Stimulated activated naive CD8-positive, alpha-beta T cell treated with anti-CD3 and anti-CD28 coated beads, Interleukin-15, Interleukin-2, amounts not matched to agents 100 ng/mL and 50 ng/mL, for 24 hours (primary cell): ENCODE results near the gene FIGNL2.
A peak's percentile ranks its signal among the peaks of the same experiment; 100 is the strongest.
"Not testable (repeated sequence)": the region's sequence is repeated elsewhere in the genome, so short reads cannot be mapped to it uniquely, and the experiment has no call there.

Experiments used
- H3K27ac Mint-ChIP-seq: one replicate; pipeline ENCODE4 v1.8.0; 2021; ENCODE audit warnings: mild to moderate bottlenecking, mixed read lengths
- H3K27me3 Mint-ChIP-seq: one replicate; pipeline ENCODE4 v1.8.0; 2021; ENCODE audit warnings: mixed read lengths
- H3K36me3 Mint-ChIP-seq: one replicate; pipeline ENCODE4 v1.8.0; 2021; ENCODE audit warnings: low read depth, mixed read lengths
- H3K4me1 Mint-ChIP-seq: one replicate; pipeline ENCODE4 v1.8.0; 2021; ENCODE audit warnings: low read depth, mixed read lengths
- H3K4me3 Mint-ChIP-seq: one replicate; pipeline ENCODE4 v1.8.0; 2021; ENCODE audit warnings: mild to moderate bottlenecking, mixed read lengths
- H3K9me3 Mint-ChIP-seq: one replicate; pipeline ENCODE4 v1.8.0; 2021; ENCODE audit warnings: mixed read lengths

FIGNL2 gene

DNA sequence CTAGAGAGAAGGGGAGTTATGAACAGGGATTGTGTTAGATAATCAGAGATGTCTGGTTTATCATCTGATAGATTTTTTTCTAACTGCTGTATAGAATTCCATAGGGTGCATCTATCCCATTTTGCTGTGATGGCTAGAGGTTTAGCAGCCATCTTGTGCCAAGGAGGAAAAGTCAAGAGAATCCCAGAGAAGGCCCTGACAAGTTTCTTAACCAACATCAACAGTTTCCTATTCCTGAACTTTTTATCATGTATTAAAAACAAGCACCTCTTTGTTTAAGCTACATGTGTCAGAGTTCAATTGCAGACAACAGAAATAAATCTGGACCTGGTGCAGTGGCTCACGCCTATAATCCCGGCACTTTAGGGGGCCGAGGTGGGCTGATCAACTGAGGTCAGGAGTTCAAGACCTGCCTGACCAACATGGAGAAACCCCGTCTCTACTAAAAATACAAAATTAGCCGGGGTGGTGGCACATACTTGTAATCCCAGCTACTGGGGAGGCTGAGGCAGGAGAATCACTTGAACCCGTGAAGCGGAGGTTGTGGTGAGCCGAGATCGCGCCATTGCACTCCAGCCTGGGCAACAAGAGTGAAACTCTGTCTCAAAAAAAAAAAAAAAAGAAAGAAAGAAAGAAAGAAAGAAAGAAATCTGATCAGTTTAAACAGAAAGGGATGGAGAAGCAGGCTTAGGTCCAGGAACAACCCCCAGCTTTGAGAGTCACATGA is 36.9 kb upstream of the FIGNL2 start:
- not testable (repeated sequence) for H3K9me3 Mint-ChIP-seq, H3K27me3 Mint-ChIP-seq, H3K27ac Mint-ChIP-seq, H3K36me3 Mint-ChIP-seq
- H3K4me3 Mint-ChIP-seq, result peak overlapping the region; percentile 27
- H3K4me1 Mint-ChIP-seq, result peaks cover 13% of the 10 kb centered on the region

DNA sequence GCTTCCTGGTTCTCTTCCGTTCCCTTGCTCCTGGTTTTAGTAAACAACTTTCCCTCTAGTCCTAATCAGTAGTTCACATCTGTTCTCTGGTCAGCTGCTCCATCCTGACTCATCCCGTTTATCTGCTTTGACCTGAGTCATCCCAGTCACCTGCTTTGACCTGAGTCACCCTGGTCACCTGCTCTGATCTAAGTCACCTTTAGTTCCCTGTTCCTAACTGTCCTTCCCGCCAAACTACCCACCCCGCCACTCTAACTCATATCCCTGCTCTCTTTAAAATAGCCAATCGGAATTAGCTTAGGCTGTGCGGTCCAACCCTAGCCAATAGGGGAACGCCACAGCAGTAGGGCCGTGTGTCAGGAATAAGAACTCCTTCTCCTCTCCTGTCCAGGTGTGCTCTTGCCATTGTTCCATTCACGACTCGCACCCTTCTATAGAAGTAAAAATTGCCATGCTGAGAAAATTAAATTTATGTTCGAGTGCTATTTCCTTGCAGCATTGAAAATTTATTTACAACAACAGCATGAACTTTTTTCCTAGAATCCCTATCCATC is 36.2 kb upstream of the FIGNL2 start:
- Mint-ChIP-seq H3K9me3 (peaks cover 5% of the 10 kb centered on the region), H3K27ac (no peak overlapping the region), H3K27me3 (no peaks in the 10 kb centered on the region), H3K36me3 (no peaks in the 10 kb centered on the region), H3K4me1 (peaks cover 13% of the 10 kb centered on the region), H3K4me3 (no peak overlapping the region)

DNA sequence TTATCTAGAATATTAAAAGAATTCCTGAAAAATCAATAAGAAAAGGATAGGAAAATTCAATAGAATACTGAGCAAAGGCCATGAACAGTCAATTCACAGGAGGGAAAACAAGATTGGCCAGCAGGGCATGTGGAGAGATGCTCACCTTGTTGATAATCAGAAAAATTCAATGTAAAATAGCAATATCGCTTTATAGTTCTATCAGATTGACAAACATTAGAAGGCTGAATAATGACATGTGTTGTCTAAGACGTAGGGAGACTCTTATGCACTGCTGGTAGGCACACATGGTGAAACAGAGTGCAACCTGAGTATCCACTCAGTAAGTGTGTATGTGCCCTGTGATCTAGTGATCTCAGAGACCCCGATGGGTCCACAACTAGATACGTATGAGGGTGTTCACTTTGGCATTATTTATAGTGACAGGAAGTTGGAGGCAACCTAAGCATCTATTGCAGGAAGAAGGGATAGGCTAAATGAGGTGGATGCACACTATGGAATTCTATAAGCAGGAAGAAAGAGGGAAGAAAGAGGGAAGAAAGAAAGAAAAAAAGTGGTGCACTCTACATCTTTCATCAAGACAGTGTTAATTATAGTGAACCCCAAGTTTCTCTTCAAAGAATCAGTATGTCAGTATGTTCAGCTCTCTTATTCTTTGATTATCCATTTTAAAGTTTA is 35.6 kb upstream of the FIGNL2 start:
- no peak overlapping the region for H3K27ac Mint-ChIP-seq
- H3K4me1 Mint-ChIP-seq, result peaks cover 13% of the 10 kb centered on the region
- no peak overlapping the region for H3K4me3 Mint-ChIP-seq
- H3K27me3 Mint-ChIP-seq, result peaks cover 2% of the 10 kb centered on the region
- no peaks in the 10 kb centered on the region for H3K36me3 Mint-ChIP-seq
- H3K9me3 Mint-ChIP-seq, result peaks cover 5% of the 10 kb centered on the region

DNA sequence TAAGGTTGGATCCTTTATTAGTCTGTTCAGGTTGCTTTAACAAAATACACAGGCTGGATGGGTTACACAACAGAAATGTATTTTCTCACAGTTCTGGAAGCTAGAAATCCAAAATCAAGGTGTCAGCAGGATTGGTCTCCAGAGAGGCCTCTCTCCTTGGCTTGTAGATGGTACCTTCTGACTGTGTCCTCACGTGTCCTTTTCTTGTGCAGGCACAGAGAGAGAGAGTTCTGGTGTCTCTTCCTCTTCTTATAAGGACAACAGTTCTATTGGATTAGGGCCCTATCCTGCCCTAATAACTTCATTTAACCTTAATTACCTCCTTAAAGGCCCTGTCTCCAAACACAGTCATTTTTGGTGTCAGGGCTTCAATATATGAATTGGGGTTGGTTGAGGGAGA is 34.8 kb upstream of the FIGNL2 start:
- H3K36me3 Mint-ChIP-seq, result no peaks in the 10 kb centered on the region
- no peak overlapping the region for H3K4me3 Mint-ChIP-seq
- peaks cover 13% of the 10 kb centered on the region for H3K4me1 Mint-ChIP-seq
- peaks cover 5% of the 10 kb centered on the region for H3K9me3 Mint-ChIP-seq
- H3K27me3 Mint-ChIP-seq, result peaks cover 7% of the 10 kb centered on the region
- H3K27ac Mint-ChIP-seq, result no peak overlapping the region

DNA sequence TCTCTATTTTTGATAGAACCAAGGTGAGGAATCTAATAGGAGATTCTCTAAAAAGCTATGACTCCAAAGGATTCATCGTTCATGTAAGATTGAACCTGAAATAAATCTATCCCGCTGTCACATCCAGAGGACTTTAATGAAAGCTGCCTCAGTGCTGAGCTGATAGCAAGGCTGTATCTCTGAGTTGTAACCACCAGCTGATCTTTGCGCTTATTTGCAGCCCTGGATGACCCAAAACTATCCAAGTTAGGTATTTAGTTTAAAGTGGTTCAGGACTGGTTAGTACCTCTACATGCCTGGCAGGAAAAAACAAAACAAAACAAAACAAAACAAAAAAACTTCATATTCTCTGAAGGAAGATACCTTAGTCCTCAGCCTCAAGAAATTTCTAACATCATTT is 30.6 kb upstream of the FIGNL2 start:
- no peak overlapping the region for H3K27ac Mint-ChIP-seq
- H3K36me3 Mint-ChIP-seq, result no peaks in the 10 kb centered on the region
- no peaks in the 10 kb centered on the region for H3K4me1 Mint-ChIP-seq
- H3K9me3 Mint-ChIP-seq, result no peaks in the 10 kb centered on the region
- H3K4me3 Mint-ChIP-seq, result no peak overlapping the region
- peaks cover 8% of the 10 kb centered on the region for H3K27me3 Mint-ChIP-seq

DNA sequence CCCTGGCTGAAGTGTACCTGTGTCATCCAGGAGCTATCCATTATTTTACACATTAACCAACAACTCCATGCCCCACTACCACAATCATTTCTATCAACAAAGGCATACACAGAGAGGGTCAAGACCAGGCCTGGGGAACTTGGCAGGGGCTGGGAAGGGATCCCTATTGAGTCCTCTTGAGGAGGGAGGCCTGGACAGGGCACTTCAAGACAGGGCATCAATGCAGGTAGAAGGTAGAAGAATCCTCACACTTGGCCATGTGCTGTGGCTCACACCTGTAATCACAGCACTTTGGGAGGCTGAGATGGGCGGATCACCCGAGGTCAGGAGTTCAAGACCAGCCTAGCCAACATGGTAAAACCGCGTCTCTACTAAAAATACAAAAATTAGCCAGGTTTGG is 26.0 kb upstream of the FIGNL2 start:
- H3K9me3 Mint-ChIP-seq, result no peaks in the 10 kb centered on the region
- no peak overlapping the region for H3K4me3 Mint-ChIP-seq
- H3K36me3 Mint-ChIP-seq, result no peaks in the 10 kb centered on the region
- H3K27me3 Mint-ChIP-seq, result peaks cover 32% of the 10 kb centered on the region
- peaks cover 15% of the 10 kb centered on the region for H3K4me1 Mint-ChIP-seq
- no peak overlapping the region for H3K27ac Mint-ChIP-seq

DNA sequence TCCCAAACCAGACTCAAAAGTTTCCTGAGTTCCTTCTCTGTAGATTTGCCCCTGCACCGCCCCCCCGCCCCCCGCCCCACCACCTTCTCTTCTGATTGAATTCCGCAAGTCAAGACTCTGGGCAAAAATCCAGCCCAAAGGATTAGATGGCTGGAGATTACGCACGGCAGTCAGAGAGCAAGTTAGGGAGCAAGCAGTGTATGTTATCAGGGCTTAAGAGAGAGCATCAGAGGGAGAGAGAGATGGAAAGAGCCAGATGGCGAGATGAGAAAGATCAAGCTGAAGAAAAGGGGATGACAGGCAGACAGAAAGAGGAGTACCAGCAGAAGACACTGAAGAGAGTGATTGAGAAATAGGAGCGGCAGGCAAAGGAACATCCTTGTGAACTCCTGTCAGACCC is 25.5 kb upstream of the FIGNL2 start:
- H3K27me3 Mint-ChIP-seq, result peaks cover 29% of the 10 kb centered on the region
- no peak overlapping the region for H3K4me3 Mint-ChIP-seq
- peaks cover 15% of the 10 kb centered on the region for H3K4me1 Mint-ChIP-seq
- no peak overlapping the region for H3K27ac Mint-ChIP-seq
- H3K36me3 Mint-ChIP-seq, result no peaks in the 10 kb centered on the region
- H3K9me3 Mint-ChIP-seq, result no peaks in the 10 kb centered on the region

DNA sequence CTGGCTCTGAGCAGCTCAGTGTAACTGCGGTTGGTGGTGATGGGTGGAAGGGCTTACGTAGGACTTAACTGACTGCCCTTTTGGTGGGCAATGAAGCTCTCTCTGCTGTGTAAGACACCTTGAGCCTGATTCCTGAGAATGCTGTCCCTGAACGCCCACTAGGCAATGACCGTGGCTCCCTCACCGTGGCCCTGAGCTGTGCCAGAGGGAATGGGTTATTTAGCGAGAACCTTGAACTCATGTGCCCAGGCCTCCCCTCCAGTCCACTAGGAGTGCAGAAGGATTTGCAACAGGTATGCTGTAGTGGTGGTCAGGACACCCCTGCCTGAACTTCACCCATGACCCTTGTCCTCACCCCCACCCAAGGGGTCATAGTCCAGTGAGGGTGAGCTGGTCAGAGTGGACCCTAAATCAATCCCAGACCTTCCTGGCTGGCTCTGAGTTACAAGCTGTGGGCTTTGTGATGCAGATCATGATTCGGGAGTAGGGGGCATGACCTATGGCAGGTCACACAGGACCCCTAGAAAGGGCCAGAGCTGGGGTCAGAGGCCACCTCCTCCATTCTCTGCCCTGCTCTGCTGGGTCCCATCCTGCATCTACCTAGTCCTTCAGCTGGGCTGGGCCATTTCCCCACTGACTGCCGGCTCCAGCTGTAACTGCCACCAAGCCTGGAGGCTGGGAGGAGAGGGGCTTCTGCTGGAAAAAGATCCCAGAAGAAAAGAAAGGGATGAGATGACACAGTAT is 24.9 kb upstream of the FIGNL2 start:
- Mint-ChIP-seq H3K4me1 (peaks cover 16% of the 10 kb centered on the region), H3K9me3 (no peaks in the 10 kb centered on the region), H3K27ac (no peak overlapping the region), H3K36me3 (no peaks in the 10 kb centered on the region), H3K4me3 (no peak overlapping the region), H3K27me3 (peaks cover 32% of the 10 kb centered on the region)

DNA sequence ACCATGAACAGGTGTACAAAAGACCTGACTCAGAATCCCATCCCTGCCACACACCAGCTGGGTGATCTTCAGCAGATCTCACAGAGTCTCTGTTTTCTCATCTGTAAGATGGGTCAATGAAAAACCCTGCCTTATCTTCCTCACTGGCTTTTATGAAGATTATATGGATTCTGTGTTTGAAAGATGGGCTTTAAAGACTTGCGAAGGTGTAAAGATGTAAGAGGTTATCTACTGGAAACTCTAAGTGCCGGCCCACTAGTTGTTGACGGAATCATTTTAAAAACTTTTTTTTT is 24.1 kb upstream of the FIGNL2 start:
- Mint-ChIP-seq H3K36me3 (no peaks in the 10 kb centered on the region), H3K4me1 (peaks cover 21% of the 10 kb centered on the region), H3K27ac (no peak overlapping the region), H3K27me3 (peaks cover 38% of the 10 kb centered on the region), H3K9me3 (no peaks in the 10 kb centered on the region), H3K4me3 (no peak overlapping the region)

DNA sequence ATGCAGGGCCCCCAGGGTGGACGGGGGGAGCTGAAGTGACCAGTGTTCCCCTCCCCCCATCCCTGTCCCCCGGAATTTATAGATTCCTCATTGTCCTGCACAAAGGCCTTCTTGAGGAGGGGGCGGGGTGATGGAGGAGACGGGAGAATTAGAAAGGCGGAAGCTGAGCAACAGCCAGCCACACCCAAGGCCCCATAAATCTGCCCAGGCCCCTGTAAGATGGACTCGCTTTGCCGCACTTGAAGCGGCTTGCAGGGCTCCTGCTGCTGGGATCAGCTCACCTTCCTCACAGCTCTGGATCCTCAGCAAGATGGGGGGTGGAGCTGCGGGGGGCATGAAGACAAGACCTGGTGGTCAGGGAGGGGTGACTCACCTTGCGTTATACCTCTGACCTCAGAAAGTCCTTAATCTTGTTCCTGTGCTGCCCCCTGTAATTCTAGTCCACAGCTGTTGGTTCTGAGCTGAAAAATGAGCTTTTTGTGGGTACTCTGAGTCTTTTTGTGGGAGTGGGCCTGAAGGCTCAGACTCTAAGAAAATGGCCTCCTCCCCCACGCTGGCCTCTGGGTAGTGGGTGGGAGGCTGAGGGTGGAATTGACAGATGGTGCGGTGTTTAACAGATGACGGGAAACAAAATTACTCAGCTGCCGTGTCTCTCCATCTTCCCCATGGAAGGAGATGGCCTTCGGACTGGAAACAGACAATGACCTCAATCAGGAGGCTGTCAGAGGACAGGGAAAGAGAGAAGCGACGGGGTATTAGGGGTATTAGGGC is 23.6 kb upstream of the FIGNL2 start:
- Mint-ChIP-seq H3K4me1 (peaks cover 21% of the 10 kb centered on the region), H3K27me3 (peaks cover 43% of the 10 kb centered on the region)

DNA sequence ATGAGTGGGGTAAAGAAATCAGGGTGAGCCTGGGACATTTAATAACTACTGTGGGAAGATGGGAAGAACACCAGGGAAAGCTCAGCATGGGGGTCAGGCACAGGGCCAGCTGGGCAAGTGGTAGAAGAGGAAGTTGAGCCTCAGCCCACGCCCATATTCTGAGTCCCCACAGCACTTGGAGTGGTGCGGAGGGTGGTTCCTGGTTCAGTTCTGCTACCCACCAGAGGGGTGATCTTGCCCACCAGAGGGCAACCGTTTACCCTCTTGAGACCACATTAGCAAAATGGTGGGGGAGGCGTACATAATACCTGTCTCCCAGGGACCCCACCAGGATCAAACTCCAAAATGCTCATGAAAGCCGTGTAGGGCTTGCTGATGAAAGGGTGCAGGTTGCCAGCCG is 22.6 kb upstream of the FIGNL2 start:
- H3K9me3 Mint-ChIP-seq, result no peaks in the 10 kb centered on the region
- no peak overlapping the region for H3K27ac Mint-ChIP-seq
- no peak overlapping the region for H3K4me3 Mint-ChIP-seq
- H3K27me3 Mint-ChIP-seq, result peaks cover 46% of the 10 kb centered on the region
- H3K4me1 Mint-ChIP-seq, result peaks cover 21% of the 10 kb centered on the region
- no peaks in the 10 kb centered on the region for H3K36me3 Mint-ChIP-seq

More for the DNA sequence above, 23.6 kb upstream of the FIGNL2 start:
- H3K36me3 Mint-ChIP-seq, result no peaks in the 10 kb centered on the region
- H3K9me3 Mint-ChIP-seq, result no peaks in the 10 kb centered on the region
- no peak overlapping the region for H3K27ac Mint-ChIP-seq
- H3K4me3 Mint-ChIP-seq, result no peak overlapping the region

DNA sequence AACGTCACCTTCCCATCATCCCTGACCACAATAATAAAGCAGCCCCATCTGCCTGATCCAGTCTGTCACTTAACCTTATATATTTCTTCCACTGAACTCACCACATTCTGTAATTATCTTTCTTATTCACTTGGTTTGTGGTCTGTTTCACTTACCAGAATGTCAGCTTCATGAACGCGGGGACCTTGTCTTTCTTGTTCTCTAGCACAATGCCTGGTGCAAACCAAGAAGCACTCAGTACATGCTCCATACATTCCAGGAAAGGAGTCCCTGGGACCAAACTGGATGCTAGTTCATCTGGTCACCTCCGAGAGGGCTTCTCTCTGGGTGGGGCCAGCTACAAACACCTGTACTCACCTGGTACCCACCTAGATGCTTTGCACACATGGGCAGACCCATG is 22.0 kb upstream of the FIGNL2 start:
- Mint-ChIP-seq H3K36me3 (no peaks in the 10 kb centered on the region), H3K27me3 (peaks cover 51% of the 10 kb centered on the region), H3K4me1 (peaks cover 21% of the 10 kb centered on the region), H3K4me3 (no peak overlapping the region), H3K9me3 (no peaks in the 10 kb centered on the region), H3K27ac (no peak overlapping the region)

DNA sequence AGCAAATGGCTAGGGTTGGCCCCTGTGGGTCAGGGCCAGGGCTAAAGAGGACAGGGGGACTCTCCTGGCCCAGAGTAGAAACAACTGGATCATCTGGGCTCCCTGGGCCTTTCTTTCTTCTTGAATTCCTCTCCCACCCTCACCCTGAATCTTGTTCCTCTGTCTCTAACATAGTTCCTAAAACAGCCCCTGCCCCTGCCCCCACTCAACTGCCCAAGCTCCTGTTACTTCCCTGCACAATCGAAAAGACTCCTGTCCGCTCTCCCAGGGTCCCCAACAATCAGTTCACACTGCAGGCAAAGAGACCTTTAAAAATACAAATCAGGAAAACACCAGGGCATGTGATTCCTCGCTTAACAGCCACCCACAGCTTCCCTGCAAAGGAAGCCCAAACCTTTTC is 21.4 kb upstream of the FIGNL2 start:
- Mint-ChIP-seq H3K36me3 (no peaks in the 10 kb centered on the region), H3K27ac (no peak overlapping the region), H3K9me3 (no peaks in the 10 kb centered on the region), H3K27me3 (peaks cover 57% of the 10 kb centered on the region), H3K4me3 (no peak overlapping the region), H3K4me1 (peaks cover 21% of the 10 kb centered on the region)

DNA sequence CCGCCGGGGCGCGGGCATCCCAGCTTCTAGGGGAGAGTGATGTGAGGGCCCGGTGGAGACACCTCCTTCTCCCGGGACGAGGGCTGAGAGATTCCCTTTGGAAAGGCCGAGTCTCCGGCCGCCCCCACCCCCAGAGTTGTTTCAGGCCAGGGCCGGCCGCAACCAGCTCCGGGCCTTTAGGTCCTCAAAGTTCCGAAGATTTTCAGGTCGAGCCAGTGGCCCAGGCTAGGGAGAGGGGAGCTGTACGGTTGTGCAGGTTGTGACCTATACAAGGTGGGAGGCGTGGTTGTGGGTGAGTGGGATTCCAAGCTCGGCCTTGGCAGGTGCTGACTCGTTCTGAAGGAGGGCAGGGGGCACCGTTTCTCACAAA is 21.0 kb upstream of the FIGNL2 start:
- H3K9me3 Mint-ChIP-seq, result no peaks in the 10 kb centered on the region
- no peaks in the 10 kb centered on the region for H3K36me3 Mint-ChIP-seq
- H3K4me3 Mint-ChIP-seq, result no peak overlapping the region
- no peak overlapping the region for H3K27ac Mint-ChIP-seq
- peaks cover 62% of the 10 kb centered on the region for H3K27me3 Mint-ChIP-seq
- H3K4me1 Mint-ChIP-seq, result peaks cover 24% of the 10 kb centered on the region
